HG02938 (cell line): Measurements from ENCODE around the gene SLC1A5.

Source experiments
- ATAC-seq: cut with Tn5 transposase; IDR thresholded peaks from one replicate; pipeline ENCODE4 v1.9.1; 2021; ENCODE audit warnings: mild to moderate bottlenecking, moderate library complexity; ENCODE audit not compliant: unreplicated experiment

SLC1A5 gene

DNA sequence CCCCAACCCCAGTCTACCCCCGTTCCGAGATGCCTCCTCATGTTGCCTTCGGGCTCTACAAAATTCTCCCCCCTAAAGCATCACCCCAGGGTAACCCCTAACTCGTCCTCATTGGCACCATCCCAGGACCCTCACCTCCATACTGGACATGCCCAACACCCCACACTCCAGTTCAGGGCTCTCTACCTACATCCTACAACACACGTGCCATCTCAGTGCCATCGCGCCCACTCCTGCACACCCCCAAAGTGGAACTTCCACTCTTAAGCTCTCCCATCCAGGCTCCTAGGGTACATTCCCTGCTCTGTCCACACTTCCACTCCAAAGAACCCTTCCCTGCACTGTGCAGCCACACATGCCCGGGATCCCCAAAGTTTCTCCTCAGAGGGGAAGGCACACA, 43.4 kb downstream of the SLC1A5 start:
- ATAC-seq, result no peak

DNA sequence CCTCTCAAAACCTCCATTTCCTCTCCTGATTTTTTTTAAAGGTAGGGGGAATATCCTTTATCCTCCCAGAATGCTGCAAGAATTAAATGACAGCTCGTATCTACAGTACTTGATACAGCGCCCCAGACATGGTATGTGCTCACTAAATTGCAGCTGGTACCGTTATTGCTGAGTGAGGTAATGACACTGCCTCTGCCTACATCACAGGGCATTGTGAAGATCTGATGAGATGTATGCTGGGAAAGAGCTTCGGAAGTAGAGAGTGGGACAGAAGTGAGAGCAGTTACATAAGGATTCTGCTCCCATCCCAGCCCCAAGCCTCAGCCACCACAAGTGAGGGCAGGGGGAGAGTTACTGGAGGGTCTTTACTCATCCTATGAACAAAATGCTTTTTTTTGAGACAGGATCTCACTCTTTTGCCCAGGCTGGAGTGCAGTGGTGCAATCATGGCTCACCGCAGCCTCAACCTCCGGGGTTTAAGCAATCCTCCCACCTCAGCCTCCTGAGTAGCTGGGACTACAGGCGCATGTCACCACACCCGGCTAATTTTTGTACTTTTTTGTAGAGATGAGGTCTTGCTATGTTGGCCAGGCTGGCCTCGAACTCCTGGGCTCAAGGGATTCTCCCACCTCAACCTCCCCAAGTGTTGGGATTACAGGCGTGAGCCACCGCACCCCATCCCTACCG, 44.2 kb downstream of the SLC1A5 start:
- no peak for ATAC-seq

GRCh38 chr19:46742926-46743480, 45.4 kb downstream of the SLC1A5 start:
- no peak for ATAC-seq

DNA sequence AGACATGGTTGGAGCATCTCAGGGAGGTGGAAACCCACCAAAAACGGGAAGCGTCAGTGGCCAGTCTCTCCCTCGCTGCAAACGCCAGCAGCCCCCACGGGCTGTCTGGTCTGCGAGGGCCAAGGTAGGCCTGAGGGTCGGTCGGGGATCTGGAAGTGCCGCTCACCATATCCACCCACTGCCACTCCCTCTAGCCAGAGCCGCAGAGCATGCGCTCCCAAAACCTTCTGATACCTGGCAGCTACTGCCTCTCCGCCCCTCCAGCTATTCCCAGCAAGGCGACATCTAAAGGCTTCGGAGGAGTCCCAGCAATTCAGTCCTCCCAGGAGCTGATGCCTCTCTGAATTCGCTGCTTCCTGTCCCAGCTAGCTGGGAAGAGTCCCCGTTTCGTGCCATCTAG, 46.9 kb downstream of the SLC1A5 start:
- ATAC-seq, result no peak

DNA sequence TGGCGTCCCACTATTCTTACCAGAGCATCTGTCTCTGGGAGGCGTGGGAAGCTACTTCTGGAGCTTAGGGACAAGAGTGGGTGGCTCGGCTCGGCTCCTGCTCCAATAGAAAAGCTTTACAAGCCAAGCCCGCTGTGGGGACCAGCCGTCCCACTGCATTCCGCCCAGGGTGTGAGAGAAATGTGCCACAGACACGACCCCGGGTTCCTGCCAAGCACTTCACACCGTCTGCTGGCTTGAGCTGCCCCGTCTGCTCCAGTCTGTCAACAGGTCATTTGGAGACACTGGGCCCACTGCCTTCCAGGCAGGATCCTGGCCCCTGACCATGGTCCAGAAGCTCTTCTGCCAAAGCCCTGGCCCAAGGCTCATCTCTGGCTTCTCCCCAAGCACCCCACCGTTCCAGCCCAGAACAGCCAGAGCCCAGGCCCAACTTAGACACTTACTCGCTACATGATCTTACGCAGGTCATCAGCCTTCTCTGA, 49.1 kb downstream of the SLC1A5 start:
- ATAC-seq, result no peak

- ATAC-seq, result no peak
Measured at GRCh38 chr19:46737761-46738171, 50.6 kb downstream of the SLC1A5 start.

GRCh38 chr19:46737298-46737654, 51.1 kb downstream of the SLC1A5 start:
- no peak for ATAC-seq

DNA sequence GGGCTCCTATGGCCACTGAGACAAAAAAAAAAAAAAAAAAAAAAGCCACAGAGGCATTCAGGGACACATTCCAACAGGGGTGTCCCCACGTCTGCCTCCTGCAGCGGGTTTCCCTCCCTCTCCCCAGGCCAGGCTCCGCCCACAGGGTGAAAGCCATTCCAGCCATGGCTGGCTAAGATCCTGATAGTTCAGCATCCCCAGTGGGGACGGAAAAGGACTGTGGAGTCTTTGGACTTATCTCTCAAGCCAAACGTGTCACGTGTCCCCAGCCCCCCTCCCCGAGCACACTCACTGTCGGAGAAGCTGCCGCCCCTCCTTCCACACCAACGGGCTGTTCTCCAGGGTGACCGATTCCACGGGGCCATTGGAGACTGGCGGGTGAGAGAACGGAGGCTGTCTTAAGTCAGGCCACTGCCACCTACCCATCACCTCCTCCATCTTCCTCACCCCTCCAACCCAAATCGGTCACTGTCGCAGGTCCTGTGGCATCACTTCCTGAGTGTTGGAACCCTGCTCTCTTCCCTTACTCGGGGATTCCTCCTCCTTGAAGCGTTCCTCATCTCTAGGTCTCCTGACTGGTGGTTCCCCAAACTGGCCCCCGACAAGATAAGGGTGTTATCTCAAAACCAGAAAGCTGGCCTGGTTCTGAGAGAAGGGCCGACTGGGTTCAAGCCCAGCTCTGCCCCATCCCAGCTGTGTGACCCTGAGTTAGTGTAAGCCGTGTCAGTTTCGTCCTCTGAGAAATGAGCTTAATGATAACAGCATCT, 51.7 kb downstream of the SLC1A5 start:
- no peak for ATAC-seq

DNA sequence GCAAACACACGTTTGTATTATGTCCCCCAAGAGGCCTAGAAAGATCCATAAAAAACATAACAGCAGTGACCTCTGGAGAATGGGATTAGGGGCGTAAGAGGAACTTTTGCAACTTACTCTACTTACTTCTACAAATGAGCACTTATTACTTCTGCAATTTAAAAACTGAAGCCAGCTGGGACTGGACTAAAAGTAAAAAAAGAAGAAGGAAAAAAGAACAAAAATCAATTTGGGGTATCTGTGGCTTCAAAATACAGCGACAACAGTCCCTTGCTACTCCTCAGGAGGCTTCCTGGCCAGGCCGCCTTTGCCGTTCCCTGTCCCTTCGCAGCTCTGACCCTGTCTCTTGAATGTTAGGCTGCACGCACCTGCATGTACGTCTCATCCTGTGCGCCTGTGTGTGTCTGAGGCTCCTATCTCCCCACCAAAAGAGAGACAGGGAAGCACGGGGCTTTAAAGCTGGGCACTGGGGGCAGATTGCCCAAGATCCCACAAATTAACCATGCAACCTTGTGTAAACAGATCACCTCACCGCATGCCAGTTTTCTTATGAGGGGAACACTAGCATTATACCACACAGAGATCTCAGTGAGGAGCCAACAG, 54.6 kb downstream of the SLC1A5 start:
- ATAC-seq, result no peak

DNA sequence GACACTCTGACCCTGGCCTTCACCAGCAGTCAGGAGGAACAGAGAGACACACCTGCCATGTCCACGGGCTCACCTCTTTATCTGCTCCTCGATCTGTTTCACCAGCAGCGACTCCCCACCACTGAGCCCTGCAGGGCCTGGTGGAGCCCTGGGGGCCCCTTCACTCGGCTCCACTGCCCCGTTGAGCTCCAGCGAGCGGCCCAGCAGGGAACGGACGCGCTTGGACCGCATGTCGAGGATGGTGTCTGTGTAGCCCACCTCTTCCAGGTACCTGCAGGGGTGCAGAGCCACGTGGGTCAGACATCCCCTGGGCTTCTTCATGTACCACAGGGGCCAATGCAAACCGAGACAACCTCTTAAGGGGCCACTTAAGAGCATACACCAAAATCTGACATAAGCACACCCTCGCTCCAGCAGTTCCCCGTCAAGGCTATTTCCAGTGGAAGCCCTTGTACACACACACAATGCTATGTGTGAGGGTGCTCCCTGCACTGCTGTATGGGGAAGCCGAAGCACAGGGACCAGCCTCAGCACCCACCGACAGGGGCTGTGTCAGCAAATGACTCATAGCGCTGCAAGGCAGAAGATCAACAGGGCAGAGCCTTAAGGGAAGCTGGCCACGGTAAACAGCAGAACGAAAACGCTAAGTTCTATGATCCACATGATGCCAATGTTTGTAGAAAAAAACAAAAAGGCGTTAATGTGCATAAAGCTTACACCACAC, 55.3 kb downstream of the SLC1A5 start:
- ATAC-seq, result no peak

DNA sequence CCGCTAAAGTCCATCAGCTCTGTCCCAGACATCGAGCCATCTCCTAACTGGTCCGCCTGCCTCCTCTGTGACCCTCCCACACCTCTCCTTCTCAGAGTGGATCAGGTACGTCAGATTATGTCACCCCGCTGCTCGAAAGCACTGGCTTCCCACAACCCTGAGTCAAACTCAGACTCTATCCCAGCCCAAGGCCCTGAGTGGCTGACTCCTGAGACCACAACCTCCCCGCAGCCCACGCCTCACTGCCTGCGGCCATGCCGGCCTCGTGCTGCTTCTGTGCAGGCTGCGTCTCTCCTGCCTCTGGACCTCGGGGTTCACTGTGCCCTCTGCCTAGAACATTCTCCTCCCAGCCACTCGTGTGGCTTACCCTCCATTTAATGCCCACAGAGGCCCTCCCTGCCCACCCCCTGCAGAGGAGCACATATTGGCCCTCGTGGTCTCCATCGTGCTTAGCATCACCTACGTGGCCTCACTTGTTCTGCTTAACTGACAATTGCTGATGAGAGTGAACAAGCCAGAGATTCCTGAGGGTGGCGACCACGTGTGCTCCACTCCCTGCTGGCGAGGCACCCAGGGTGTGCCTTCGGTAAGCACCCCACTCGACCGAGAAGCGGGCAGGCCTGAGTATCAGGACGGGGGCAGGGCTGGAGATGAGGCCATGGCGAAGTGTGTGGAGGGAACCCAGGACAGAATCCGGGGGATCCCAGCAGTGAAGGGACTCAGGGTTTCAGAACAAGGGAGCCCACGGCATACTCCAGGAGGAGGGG, 56.0 kb downstream of the SLC1A5 start:
- no peak for ATAC-seq

GRCh38 chr19:46731584-46731983, 56.8 kb downstream of the SLC1A5 start:
- ATAC-seq, result no peak

- ATAC-seq, result no peak
Measured at GRCh38 chr19:46731007-46731501, 57.3 kb downstream of the SLC1A5 start.

DNA sequence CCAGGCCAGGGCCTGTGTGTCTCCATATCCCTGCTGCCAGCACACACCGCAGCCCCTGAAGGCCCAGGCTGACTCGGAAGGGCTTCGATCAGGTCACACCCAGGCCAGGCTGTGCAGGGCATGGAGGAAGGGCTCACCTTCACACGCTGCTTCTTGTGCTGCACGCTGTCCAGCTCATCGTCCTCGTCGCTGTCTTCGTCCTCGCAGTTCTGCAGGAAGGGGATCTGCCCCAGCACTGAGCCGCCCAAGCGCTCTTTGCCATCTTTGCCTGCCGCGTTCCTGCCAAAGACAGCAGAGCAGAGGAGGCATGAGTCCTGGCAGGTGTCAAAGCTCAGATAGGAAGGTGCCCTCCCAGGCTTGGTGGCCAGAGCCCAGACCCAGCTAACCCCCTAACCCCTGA, 57.8 kb downstream of the SLC1A5 start:
- ATAC-seq, result no peak

- no peak for ATAC-seq
Measured at GRCh38 chr19:46730187-46730586, 58.2 kb downstream of the SLC1A5 start.

- ATAC-seq, result no peak
Measured at GRCh38 chr19:46729696-46730095, 58.7 kb downstream of the SLC1A5 start.

- no peak for ATAC-seq
Measured at GRCh38 chr19:46728693-46729339, 59.6 kb downstream of the SLC1A5 start.

DNA sequence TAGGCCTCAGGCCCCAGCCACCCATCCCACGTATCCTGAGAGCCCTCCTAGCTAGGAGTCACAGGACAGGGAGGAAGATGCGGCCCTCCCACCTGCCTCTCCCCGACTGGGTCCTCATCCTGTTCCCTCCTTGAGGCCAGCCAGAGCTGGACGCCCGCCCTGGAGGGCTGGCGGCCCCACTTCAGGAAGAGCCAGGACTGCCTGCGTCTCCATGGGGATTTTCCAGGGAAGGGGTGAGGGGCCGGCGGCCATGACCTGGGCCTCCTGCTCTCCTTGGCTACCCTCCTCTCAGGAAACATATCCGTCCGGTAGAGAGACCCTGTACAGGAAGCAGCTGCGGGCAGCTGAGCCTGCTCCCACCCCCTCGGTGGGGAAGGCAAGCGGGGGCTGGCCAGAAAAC, 60.2 kb downstream of the SLC1A5 start:
- no peak for ATAC-seq

DNA sequence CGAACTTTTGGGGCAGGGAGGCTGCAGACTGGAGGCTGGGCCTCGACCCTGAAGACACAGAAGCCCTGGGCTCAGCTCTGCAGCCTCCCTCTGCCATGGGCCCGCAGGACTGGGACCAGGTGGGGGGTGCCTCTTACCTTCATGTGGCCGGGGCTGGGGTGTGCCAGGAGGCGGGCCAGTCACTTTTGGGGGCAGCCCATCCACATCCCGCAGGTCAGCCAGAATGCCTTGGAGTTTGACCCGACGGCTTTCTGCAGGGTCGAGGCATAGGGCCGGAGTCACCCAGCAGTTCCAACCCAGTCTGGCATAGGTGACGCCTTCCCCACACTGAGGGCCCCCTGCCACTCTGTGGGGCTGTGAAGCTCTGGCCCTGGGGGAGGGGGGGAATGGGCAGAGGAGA, 60.6 kb downstream of the SLC1A5 start:
- ATAC-seq, result no peak
